HG02870 (cell line): ENCODE data around the gene FGFR3.
"Not testable (repeated sequence)": the region's sequence is repeated elsewhere in the genome, so short reads cannot be mapped to it uniquely, and the experiment has no call there.

Source experiments
- ATAC-seq: cut with Tn5 transposase; IDR thresholded peaks from one replicate; pipeline ENCODE4 v1.9.1; 2021; ENCODE audit warnings: mild to moderate bottlenecking, moderate library complexity; ENCODE audit not compliant: unreplicated experiment

The FGFR3 gene

DNA sequence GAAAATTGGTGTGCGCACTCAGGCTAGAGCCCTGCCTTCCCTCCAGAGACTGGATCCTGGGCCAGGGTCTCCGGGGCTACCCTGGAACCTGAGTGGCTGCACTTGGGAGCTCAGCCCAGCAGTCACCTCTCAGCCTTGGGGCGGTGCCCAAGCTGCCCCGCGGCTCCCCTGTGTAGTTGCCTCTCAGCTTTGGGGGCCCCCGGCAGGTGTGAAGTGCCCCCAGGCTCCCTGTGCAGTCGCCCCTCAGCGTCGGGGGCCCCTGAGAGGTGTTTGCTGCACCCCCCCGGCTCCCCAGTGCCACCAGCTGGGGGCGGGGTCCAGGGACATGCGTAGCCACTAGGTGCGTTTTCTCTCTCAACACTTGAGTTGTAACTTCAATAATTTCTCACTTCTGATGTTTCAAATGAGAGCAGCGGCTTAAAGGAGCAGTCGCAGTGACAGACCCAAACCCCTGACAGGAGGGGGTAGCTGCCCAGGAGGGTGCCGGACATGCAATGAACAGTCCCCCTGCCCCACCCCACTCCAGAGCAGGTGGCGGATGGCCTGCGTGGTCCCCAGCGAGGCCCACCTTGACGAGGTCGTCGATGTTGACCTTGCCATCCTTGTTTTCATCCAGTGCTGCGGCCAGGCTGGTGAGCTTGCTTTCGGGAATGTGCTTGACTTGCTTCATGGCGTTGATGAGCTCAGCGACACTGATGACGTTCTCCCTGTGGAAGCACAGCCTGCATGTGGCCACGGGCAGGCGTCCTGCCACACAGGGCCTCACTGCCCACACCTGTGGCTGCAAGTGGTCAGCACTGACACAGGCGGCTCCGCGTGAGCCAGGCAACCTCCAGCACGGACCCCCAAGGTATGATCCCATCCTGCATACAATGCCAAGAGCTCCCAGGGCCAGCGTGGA lies 22.3 kb downstream of the FGFR3 start:
- ATAC-seq, result no peak

DNA sequence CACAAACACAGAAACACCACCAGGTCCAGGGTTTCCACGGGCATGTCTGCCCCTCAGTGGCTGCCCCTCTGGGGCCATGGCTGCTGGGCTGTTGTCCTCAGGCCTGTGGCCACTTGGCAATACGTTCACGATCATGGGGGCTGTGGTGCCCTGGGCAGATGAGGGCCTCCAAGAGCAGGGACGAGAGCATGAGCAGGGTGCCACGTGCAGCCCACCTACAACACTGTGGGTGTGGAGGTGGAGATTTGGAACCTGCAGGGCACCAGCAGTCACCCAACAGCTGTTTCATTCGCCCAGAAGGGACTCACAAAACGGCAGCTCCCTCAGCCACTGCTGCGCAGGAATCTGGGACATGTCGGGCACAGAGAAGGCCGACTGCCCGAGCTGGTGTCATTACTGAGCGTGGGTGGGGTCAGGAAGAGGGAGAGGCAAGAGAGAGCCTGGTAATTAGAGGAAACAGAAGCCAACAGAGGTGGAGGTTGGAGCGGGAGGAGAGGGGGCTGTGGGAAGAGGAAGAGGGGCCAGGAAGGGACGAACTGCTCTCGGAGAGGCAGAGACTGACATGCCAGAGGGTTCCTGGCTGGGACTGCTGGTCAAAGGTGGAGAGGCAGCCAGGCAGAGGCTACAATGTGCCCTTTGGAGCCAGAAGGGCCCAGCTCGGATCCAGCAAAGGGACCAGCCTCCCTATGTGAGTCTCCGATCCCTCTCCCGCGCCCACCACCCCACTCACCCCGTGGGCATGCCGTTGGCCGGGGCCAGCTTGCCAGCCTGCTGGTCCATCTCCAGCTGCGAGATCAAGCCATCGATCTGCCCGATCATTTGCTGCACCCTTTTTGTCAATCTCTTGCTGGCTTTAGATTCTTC lies 23.1 kb downstream of the FGFR3 start:
- no peak for ATAC-seq

DNA sequence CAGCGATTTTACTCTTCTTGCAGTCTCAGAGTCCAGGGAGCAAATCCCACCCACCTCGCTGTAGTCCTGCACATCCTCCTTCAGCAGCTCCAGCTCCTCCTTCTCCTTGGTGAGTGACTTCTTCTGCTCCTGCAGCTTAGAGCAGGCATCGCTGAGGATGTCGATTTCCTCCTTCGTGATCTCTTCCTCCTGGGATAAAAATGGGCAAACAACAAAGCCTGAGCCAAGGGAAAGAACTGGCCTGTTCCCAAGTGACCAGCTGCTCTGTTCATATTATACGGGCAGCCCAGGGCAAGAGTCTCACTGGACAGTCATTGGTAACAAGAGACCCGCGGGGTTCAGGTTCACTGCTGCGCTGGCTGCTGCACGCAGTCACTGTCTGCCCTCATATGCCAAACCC lies 26.2 kb downstream of the FGFR3 start:
- ATAC-seq, result no peak

DNA sequence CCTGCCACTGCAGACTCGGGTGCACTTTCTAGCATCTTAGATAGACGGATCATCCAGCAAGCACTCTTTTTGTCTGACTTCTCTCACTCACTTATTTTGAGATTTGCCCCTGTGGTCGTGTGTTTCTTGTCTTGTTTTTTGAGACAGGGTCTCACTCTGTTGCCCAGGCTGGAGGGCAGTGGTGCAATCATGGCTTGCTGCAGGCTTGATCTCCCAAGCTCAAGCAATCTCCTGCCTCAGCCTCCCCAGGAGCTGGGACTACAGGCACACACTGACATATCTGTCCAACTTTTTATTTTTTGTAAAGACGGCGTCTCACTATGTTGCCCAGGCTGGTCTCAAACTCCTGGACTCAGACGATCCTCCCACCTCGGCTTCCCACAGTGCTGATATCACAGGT lies 26.7 kb downstream of the FGFR3 start:
- no peak for ATAC-seq

DNA sequence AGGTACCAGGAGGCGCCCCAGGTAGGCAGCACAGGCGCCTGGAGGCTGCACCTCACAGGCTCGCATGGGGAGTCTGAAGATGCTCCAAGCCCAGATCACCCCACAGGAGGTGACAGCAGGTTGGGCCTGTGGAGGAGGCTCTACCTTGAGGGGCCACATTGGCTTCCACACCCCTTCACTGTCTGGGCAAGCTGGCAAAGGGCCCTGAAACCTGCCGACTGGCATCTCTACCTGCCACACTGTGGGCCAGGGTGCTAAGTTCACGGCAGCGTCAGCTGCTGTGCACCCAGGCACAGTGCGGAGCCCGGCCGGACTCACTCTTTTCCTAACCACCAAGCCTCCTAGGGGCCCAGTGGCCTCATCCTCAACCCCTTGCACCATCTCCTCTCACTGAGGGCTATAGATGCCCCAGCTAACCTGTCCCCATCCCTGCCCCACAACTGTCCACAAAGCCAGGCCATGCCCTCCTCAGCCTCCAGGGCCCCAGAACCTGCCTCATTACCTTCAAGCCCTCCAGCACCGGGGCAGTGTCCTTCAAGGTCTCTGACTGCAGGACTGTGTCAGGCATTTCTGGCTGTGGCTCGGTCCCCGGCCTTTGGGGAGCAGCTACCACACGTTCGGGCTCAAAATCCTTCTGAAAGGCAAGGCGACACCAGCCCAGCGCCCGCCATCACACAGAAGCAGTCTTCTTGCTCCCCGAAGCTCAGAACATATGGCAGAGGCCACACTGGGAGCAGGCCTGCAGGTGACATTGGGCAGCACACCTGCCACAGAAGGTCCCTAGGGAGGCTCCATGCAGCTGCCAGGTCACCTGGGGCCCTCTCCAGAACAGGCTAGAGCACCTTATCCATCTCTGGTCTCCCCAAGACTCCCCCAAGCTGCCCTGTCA lies 28.8 kb downstream of the FGFR3 start:
- no peak for ATAC-seq

DNA sequence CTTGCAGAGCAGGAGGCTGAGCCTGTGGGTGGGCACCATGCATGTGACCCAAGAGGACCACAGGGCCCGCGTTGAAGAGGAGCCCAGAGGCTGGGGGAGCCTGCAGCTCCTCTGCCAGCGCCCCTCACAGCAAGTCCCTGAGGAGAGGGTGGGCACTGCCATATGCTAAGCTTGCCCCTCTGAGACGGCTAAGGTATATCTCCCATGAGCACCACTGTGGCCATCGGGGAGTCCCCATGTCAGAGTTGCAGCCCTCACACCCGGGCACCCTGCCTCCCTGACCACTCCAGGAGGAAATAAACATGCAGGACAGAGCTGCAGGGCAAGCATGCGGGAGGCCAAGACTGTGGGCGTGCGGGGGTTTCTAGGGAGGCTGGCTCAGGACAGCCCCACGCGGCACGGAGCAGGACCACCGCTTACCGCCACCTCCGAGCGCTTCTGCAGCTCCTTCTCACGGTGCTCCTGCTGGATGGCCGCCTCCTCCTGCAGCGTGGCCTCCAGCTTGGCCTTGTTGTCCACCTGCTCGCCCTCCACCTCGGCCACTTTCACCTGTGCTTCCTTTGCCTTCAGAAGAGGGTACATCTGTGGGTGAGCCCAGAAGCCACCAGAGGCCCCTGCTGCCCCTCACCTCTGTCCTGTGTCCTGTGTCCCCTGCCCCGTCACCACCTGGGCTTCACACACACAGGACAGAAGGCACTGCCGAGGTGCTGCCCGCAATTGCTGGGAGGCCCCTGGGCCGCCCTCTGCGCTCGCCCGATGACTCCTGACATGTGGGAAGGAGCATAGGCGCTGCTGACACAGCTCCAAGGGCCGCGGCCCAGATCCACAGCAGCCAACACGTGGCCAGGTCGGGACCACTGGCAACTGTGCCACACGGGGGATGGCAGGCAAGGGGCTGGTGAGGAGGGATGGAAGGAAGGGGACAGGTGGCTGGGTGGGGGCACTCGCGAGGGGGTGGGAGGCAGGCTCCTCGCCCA lies 29.8 kb downstream of the FGFR3 start:
- no peak for ATAC-seq

DNA sequence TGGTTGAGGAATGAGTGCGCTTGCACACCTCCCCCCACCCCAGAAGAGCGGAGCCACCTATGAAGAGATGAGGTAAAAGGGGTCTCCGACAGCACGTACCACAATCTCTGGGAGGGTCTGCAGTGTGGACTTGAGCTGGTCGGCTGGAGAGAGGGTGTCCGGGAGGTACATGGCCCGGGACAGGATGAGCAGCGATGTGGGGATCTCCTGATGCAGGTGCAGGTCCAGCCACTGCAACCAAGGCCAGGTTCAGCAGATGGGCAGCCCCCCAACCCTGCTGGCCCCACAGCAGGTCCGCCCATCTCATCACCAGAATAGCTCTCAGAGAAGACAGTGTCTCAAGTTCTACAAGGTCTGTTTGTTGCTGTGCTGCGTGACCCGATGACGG lies 30.4 kb downstream of the FGFR3 start:
- ATAC-seq, result no peak

DNA sequence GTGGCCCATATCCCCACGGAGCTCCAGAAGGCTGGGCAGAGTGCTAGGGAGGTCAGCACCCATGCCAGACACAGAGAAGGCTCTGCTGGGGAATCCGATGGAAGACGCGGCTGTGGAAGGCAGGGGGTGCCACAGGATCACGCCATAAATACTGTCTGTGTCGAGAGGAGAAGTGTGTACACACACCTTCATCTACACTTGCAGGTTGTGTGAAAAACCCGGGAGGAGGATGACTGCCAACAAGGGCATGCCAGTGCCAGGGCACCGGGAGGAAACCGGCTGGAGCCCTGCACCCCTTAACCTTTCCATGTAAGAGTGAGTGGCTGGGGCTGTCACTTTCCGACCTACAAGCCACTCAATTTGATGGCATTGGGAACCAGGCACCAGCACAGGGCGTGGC lies 31.7 kb downstream of the FGFR3 start:
- ATAC-seq, result no peak

DNA sequence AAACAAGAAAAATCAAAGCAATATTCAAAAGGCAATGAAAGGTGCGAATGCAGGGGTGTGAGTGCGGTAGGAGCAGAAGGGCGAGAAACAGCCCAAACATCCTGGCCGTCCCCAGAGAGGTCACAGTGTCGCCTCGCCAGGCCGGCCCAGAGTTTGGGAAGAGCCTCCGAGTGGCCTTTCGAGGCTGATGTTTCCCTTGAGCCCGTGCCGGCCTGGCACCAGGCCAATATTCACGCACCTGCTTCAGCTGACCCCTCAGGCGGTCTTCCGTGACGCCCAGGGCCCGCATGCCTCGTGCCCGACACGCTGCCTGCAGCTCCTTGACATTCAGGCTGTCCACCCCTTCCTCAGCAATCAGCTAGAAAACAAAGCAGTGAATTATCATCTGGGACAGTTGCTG lies 32.2 kb downstream of the FGFR3 start:
- no peak for ATAC-seq

DNA sequence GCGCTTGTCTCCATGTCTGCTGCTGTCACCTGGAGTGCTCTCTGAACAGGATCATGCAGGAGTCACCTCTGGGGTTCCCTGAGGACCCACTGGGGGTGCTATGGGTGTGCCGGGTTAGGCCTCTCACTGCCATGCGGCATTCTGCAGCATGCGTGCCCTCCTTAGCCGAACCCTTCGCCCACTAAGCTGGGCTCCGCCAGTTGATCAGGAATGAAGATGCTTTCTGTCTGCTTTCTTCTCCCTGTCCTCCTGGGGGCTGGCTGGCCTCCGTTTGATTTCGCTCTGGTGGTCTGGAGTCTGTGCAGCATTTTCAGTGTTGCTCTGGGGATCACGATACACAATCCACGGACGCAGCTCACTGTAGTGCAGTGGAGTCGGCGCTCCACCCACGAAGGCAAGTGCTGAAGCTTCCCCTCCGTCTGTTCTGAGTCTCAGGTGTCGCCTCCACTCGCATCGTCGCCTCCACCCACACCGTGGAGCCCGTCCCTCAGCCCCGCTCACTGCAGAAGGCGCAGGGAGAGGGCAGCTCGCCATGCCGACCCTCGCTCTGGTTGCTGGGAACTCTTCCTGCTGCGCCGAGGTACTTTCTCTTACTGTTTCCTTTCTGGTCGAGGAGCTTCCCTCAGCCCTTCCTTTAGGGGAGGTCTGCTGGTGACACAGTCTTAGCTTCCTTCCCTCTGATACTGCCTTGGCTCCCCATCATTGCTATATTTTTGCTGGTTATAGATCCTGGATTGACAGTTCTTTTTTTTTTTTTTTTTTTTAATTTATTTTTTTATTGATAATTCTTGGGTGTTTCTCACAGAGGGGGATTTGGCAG lies 33.6 kb downstream of the FGFR3 start:
- ATAC-seq, result no peak

DNA sequence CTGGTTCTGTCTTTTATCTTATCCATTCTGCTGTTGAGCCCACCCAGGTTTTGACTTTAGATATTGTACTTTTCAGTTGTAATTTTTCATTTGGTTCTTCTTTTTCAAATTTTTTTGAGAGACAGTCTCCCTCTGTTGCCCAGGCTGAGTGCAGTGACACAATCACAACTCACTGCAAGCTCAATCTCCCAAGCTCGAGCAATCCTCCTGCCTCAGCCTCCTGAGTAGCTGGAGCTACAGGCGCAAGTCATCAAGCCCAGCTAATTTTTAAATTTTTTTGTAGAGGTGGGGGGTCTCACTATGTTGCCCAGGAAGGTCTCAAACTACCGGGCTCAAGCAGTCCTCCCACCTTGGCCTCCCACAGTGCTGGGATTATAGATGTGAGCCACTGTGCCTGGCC lies 37.1 kb downstream of the FGFR3 start:
- ATAC-seq, result no peak

DNA sequence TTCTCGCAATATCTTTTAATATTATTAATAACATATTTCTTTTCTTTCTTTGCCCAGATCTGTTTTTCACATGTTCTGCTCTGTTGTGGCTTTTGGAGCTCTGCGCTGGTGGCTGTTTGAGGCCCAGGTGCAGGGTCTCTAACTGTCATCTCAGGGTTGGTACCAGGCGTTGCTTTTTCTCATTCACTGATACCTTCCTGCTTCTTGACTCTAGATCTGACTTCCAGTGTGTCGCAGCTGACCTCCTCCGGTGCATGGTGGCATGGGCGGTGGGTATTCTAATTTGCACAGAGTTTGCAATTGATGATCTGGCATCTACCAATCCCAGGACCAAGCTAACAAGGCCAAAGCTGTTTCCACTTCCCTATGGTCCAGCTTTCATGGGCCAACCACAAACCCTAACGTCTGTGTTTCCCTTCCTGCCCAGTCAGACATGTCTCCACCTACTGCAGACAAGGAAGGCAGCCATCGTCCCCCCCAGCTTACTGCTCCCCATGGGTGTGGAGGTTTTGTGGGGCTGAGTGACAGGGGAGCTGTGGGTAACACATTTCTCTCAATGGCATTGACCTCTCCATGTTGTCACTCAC lies 37.6 kb downstream of the FGFR3 start:
- ATAC-seq, result no peak

DNA sequence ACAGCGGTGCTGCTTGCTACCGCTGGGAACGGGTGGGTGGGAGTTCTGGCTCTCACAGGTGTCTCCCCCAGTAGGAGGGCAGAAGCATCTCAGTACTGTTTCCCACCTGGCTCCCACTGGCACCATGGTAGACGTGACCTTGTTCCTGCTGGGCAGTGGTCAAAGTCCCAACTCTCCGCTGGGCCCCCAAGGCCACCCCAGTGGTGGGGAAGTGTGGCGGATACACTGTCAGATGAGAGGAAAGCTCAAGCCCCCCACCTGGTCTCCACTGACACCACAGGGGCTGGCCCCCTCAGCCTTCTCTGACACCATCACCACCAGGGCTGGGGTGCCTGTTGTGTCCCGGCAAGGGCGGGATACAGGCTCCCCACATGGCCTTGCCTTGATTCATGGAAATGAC lies 38.2 kb downstream of the FGFR3 start:
- ATAC-seq, result no peak

DNA sequence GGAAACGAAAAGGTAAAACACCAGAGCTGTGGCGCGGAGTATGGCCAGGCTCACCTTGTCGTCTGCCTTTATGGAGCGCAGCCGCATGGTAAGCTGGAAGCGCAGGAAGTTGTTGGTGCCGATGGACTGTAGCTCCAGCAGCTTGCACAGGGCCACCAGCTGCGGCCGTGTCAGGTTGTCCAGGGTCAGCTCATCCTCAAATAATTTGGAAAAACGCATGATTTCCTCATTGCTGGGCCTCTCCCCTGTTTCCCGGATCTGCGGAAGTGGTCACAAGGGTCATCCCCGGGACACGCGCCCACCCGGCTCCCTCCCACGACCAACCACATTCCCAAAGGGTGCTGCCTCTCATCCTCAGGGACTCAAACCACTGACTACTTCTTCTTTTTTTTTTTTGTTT lies 39.6 kb downstream of the FGFR3 start:
- ATAC-seq, result no peak

DNA sequence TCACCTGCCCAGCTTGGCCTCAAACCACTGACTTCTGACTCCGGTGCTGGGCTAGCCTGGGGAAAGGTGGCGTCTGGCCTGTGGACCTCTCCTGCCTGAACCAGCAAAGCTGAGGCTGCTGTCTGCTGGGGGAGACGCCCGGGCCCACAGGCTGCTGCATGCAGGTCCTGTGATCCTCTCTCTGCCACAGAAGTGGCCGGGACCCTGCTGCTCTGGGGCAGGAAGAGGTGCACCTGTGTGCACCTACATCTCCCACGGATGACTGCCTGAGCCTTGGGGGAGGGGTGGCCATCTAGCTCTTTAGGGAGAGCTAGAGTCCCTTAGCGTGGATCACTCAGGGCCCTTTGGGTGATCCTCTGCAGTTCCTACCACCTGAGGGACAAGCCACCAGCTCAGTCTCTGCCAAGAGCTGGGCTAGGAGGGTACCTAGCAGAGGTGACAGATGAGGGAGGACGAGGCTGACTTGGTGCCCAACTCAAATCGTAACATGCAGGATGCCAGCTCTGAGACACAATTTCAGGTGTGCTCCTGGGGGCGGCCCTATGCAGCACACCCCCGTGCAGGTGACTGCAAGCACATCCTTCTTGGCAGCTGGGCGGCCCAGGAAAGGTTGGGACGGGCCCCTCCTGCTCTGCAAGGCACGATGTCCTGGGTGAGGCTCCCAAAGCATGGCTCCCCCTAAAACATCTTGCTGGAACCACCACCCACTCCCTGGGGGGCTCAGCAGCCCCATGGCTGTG lies 40.4 kb downstream of the FGFR3 start:
- ATAC-seq, result no peak

DNA sequence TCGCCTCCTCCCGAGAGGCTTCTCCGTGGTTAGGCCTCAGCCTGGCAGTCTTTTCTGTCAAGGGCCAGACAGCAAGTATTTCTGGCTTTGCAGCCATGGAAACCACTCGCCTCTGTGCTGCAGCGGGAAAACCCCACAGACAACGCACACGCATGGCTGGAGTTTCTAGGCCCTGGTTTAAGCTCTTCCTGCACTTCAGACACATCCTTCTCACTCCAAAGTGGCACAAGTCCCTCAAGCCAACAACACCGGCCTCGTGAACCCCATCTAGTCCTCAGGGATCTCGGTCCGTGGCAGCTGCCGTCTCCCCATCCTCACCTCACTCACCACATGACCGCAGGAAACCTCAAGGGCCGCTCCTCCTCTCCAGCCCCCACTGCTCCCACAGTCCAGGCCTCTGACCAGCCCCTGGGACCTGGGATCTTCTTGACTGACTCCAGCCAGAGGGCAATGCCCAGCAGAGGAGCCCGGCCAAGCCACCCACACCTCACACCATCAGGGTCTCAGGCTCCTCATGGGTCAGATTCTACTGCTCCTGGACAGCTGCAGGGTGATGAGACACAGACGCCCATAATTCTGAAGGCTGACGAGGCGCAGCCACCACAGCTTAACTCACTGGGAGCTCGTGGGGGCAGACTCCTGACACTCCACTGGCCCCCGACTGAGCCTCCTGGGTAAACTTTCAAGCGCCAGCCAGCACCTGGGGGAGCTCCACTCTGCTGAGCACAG lies 41.1 kb downstream of the FGFR3 start:
- ATAC-seq, result peak; percentile 64

DNA sequence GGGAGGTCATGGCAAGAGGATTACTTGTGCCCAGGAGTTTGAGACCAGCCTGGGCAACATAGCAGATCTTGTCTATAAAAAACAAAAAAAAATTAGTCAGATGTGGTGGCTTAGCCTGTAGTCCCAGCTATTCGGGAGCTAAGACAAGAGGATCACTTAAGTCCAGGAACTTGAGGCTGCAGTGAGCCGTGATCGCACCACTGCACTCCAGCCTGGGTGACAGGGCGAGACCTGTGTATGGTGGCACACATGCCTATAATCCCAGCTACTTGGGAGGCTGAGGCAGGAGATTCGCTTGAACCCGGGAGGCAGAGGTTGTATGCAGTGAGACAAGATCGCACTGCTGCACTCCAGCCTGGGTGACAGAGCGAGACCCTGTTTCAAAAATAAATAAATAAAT lies 42.7 kb downstream of the FGFR3 start:
- not testable (repeated sequence) for ATAC-seq
